Gastrocnemius medialis (tissue), 4 donors: ENCODE data around the gene RNU7-1.

Source experiments
- CTCF ChIP-seq, 5 experiments: fragments of 450-650 bp in 3 of 5; fragments of 200-600 bp in 2 of 5; sonication (generic) in 2 of 5; IDR thresholded peaks in 4 of 5; conservative IDR thresholded peaks in 1 of 5; 1 replicate in 4 of 5; 2 replicates in 1 of 5; pipeline ENCODE4 v1.5.1; 2016 to 2019; ENCODE audit warnings: antibody characterized with exemption in 5 of 5, mild to moderate bottlenecking in 3 of 5, moderate library complexity in 3 of 5
- POLR2A ChIP-seq, 2 donors: fragments of 450-650 bp; IDR thresholded peaks; one replicate each; pipeline ENCODE4 v1.6.1; 2017; ENCODE audit warnings: antibody characterized with exemption in 2 of 2, mild to moderate bottlenecking in 2 of 2, moderate library complexity in 2 of 2

DNA sequence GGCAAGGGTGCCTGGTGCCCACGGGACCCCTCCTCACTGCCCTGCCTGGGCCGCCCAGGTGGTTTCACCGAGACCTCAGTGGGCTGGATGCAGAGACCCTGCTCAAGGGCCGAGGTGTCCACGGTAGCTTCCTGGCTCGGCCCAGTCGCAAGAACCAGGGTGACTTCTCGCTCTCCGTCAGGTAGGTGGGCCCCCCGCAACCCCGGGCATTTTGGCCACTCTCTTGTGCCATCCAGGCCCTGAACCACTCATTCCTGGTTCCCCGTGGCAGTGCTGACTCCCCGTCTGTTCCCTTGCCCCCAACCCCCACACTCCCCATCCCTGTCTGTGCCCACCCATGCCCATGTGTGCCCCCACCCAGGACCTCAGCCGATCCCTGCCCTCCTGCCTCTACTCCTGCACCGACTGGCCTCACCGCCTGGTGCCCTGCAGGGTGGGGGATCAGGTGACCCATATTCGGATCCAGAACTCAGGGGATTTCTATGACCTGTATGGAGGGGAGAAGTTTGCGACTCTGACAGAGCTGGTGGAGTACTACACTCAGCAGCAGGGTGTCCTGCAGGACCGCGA lies 8.0 kb downstream of the RNU7-1 start:
- TF ChIP-seq POLR2A (IDR thresholded peaks at IDR 0.05) (no peak), CTCF (IDR thresholded peaks at IDR 0.05 in 4 of 5, conservative IDR thresholded peaks at IDR 0.05 in 1 of 5) (no peak)
